Fibroblast of skin of left biceps (primary cell): ENCODE measurements around the gene CAV3.
A peak's percentile ranks its signal among the peaks of the same experiment; 100 is the strongest.

ENCODE experiments used
- DNase-seq, 2 experiments: peaks; one replicate each; pipeline ENCODE4 v3.0.0-alpha.2; 2013; ENCODE audit warnings: low read depth in 2 of 2

Gene CAV3

GRCh38 chr3:8734908-8735307 lies 1.3 kb downstream of the CAV3 start:
- DNase-seq: no peak

GRCh38 chr3:8736436-8736835 lies 2.8 kb downstream of the CAV3 start:
- DNase-seq: no peak

- DNase-seq: no peak
Measured at GRCh38 chr3:8737301-8737700, 3.7 kb downstream of the CAV3 start.

DNA sequence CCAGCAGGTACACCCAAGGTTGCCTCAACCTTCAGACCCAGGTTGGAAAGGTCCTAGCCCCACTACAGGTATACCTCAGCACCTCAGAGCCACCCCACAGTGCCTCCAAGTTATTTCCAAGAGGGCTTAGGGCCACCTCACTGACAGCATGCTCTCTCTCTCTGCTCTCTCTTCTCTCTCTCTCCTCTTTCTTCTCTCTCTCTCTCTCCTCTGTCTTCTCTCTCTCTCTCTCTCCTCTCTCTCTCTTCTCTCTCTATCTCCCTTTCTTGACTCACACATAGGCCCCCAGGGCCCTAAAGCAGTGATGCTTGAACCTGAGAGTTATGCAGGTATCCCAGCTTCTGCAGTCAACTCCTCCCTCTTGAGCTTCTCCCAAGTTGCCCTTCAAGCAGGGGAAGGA lies 4.2 kb downstream of the CAV3 start:
- DNase-seq: no peak

- DNase-seq: no peak
Measured at GRCh38 chr3:8738639-8739038, 5.0 kb downstream of the CAV3 start.

DNA sequence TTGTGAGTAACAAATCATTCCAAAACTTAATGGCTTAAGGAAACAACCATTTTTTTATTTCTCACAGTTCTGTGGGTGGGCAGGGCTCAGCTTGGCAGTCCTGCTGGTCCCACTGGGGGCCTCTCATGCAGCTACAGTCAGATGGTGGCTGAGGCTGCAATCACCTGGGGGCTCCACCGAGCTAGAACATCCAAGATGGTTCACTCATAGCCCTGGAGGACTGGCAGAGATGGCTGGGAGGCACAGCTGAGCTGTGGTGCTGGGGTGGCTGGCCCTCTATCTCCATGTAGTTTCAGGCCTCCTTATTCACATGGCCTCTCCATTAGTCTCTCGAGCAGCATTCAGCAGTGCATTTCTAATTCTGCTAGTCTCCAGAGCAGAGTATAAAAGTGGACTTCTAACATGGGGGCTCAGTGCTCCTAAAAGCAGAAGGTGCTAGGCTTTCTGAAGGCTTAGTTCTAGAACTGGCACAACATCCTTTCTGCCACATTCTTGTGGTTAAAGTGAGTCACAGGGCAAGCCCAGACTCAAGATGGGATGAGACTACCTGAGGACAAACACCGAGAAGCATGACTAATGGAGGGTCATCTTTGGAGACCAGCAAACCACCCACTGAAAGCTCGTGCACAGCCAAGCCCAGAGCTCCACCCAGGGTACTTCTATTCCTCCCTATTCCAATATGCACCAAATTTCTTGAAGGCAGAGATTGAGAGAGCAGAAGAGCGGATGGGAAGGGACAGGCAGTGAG lies 6.3 kb downstream of the CAV3 start:
- no peak for DNase-seq

DNA sequence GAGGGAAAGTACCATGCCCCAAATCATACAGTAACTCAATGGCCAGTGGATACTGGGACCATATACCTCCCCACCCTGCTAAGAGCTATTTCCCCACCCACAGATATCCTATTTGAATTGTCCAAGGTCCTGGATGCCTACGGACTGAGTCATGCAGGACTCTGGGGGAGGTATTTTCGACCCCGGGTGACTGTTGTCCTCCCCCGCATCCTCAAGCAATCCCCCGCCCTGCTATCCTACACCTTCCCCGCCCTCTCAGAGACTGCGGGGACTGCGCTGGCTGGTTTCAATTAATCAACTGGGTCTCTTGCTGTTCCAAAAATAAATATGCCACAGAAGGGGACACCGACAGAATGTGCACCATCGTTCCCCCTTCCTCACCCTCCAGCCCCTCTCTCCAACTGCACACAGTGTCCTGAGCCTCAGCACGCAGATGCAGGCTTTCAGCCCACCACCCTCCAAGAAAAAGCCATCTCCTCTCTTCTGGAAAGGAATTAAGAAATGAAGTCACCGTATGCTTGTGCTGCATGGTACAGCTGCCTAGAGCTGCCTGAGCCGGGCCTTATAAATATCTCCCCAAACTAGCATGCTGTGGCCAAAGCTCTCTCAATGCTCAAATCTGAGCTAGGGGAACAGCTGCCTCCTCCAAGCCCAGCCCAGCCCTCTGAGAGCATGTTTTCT lies 8.1 kb downstream of the CAV3 start:
- DNase-seq: peak; percentile 53 to 68

DNA sequence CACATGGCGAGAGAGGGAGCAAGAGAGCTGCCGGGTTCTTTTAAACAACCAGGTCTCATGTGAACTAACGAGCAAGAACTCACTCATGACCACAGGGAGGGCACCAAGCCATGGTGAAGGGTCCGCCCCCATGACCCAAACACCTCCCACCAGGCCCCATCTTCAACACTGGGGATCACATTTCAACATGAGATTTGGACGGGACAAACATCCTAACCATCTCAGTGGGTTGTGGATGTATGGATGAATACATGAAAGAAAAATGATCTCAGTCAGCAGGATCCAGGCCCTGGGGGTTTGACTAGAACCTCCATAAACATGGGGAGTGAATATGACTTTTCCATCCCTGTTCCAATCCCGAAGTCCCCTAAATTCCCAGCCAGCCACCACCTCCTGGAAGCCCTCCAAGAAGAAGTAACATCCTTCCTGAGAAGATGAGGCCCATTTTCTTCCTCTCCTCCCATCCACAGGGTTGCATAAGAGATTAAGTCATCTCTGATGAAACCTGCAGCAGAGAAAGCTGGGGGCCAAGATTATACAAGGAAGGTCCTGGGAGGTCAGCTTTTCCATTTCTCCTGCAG lies 9.5 kb downstream of the CAV3 start:
- peak; percentile 57 to 59 for DNase-seq

DNA sequence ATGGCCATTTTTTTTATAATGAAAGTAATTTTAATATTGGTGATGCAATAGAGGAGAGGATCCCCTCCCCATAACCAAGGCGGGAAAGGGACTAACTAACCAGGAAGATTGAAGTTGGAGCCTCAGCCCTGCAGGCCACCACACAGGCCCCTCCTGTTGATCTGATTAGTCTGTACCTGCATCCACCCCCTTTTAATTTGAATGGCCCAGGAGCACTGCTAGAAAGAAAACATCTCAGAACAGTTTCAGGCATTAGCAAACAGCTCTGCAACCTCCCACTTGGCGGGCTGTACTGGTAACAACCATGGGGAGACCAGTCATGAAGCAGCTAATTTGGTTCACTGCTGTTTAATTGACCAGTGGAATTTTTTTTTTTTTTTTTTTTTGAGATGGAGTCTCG lies 10.3 kb downstream of the CAV3 start:
- DNase-seq: no peak

- DNase-seq: no peak
Measured at GRCh38 chr3:8745619-8746370, 12.2 kb downstream of the CAV3 start.

- no peak for DNase-seq
Measured at GRCh38 chr3:8746780-8747345, 13.3 kb downstream of the CAV3 start.

DNA sequence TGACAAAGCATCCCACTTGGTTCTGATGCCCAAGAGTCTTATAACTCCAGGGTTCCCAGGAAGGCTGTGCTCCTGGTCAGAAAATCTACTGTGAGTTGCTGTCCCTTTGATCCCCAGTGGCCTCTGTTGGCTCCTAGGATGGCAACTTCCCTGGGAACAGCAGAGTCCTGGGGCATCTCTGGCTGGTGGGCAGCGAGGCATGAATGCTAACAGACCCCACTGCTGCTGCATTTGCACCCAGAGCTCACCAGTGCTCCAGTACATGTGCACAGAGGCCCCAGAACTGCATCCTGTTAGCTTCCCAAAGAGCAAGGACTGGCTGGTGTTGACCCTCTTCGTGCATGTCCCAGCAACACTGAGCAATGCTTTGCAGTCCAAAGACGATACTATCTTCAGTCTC lies 15.7 kb downstream of the CAV3 start:
- no peak for DNase-seq

- no peak for DNase-seq
Measured at GRCh38 chr3:8752832-8753231, 19.2 kb downstream of the CAV3 start.

DNA sequence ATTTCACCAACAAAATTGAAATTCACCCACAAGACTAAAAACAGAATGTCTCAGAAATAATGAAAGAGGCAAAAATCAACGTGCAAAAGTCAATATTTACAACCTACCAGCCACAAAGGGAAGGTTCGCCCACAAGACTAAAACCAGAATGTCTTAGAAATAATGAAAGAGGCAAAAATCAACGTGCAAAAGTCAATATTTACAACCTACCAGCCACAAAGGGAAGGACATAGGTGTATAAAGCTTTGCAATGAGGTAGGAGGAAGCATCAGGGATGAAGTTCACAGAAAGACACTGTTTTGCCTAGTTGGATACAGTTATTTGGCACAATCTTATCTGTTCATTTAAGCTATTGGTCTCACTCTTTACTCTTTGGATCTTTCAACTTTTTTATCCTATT lies 21.5 kb downstream of the CAV3 start:
- DNase-seq: no peak

- DNase-seq: no peak
Measured at GRCh38 chr3:8755564-8756237, 22.1 kb downstream of the CAV3 start.

DNA sequence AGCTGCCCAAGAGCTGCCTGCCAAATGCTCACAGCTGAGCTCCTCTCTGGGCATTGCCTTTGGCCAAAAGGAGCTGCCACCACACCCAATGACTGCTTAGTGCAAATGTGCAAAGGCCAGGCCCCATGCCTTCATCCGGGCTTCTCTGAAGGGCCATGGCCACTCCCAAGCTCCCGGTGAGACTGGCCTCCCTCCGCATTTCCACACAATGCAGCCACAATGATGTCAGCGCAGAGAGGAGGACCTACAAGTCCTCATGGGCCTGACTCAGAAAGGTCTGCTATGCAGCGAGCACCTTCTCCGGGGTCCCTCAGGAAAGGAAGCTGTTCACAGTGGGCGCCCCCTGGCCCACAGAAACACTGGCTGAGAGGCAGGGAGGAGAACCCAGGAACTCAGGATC lies 23.1 kb downstream of the CAV3 start:
- no peak for DNase-seq

DNA sequence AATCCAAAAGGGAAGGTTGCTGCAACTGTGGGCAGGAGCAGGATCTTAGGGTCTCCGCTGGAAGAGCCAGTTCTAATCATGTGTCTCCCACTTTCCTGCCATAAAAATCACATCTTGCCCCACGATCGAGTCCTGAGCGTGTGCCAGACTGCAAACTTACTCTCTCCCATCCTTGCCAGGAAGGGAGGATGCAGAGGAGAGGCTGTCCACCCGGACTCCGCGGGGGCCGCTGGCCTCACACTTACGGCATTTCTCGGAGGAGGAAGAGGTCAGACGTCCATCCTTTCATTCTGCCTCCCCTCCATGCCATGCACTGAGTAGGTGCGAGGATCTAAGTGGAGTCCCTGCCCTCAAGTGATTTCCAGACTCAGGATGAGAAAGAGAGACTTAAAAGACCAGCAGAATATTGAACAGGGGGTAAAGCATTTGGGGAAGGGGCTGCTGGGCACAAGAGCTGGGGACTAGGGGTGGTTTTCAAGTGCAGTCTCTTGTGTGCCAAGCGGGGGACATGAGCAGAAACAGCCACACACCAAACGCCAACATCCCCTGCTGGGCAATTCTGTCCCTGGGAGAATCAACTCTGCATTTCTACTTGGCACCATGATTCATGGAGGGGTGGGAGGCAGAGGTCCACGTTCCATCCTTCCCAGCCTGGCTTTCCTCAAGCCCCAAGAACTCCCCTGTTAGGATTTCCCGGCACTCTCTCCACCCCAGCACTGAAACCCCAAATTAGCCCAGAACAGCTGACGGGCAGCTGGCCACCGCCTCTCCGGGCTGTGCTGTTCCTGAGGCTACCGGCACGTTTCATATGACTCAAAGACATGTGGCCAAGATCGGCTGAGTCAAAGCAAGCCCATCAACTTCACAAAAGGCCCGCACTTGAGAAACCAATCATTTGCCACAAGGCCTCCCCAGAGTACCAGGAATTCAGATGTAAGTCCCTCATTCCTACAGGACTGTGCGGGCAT lies 24.2 kb downstream of the CAV3 start:
- peak; percentile 40 to 50 for DNase-seq

GRCh38 chr3:8759038-8759707 lies 25.6 kb downstream of the CAV3 start:
- no peak for DNase-seq

- DNase-seq: no peak
Measured at GRCh38 chr3:8760091-8760490, 26.5 kb downstream of the CAV3 start.

DNA sequence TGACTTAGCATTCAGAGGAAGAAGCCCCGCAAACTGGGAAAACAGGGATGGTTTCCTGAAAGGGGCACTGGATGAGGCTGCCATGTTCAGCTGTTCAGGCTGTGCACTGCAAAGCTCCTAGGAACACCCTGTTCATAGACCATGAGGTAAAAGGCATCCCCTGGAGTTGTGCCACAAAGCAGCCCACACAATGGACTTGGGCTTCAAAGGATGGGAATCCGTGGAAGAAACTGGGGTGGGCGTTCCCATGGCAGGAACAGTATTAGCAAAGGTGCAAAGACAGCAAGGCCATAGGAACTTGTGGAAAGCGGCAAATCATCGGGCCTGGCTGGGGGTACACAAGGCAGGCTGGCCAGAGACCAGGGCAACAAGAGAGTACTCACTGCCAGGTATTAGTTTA lies 26.9 kb downstream of the CAV3 start:
- DNase-seq: no peak
